Measurements from ENCODE around the gene SLC35G3. TPM values are rescaled to one million over a fixed set of nuclear protein-coding genes. Genes with fewer than 3 reads are reported as not detected.
"Not testable (repeated sequence)": the region's sequence is repeated elsewhere in the genome, so short reads cannot be mapped to it uniquely, and the experiment has no call there.

Gene SLC35G3
- total RNA-seq, 2 experiments from 2014 or later, result not detected

DNA sequence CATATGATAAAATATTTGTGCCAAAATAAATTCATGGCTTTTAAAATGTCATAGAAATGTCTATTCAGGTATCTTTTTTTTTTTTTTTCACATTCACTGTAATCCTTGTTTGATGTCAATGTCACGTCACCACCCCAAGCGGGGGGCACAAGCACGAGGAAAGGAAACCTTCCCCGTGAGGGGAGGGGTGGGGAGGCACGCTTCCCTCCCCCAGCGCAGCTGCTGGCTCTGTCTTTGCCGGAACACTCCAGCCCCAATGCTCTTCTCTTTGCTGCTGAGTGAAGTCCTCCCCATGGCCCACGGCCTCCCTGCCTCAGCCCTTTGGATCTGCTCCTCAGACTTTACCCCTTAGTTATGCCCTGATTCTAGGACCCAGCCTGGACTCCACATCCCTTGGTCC lies 1.5 kb downstream of the SLC35G3 start:
- POLR2A ChIA-PET, result interaction anchor here (0.6 to 1.4 kb wide), 2 partner anchors 36 to 46 kb away, joined by 3 read pairs; no protein-coding TSS in a partner anchor
- H3K4me1 Mint-ChIP-seq, result peaks cover 33% of the 10 kb centered on the region
- H3K9me3 Mint-ChIP-seq, result peaks cover 7% of the 10 kb centered on the region
- peaks cover 18% of the 10 kb centered on the region for H3K36me3 Mint-ChIP-seq
- no peaks in the 10 kb centered on the region for H3K27me3 Mint-ChIP-seq
- ATAC-seq (ENCODE audit: low read depth), result peak; percentile 45
- peak overlapping the region; percentile 28 for H3K4me3 Mint-ChIP-seq
- DNase-seq, result no peak
- H3K27ac Mint-ChIP-seq, result peak overlapping the region; percentile 85

DNA sequence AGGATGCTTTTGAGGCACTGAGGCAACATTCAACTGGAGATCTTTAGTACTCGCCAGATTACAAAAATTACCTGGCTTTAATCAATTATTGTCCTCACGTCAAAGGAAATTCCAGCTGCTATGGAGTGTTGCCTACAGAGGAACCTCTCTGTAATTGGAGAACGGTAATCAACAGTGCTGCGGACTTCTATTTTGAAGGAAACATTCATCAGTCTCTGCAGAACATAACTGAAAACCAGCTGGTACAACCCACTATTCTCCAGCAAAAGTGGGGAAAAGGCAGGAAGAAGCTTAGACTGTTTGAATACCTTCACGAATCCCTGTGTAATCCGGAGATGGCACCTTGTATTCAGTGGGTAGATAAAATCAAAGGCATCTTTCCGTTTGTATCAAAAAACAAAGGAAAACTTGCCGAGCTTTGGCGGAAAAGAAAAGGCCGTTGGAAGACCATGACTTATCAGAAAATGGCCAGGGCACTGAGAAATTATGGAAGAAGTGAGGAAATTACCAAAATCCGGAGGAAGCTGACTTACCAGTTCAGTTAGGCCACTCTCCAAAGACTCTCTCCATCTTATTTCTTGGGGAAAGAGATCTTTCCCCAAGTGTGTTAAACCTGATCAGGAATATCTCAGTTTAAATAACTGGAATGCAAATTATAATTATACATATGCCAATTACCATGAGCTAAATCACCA lies 3.0 kb downstream of the SLC35G3 start:
- H3K4me3 Mint-ChIP-seq, result no peak overlapping the region
- no peaks in the 10 kb centered on the region for H3K27me3 Mint-ChIP-seq
- peaks cover 3% of the 10 kb centered on the region for H3K9me3 Mint-ChIP-seq
- DNase-seq (no peak), ATAC-seq (ENCODE audit: low read depth) (no peak)
- H3K4me1 Mint-ChIP-seq, result peaks cover 43% of the 10 kb centered on the region
- POLR2A ChIA-PET, result interaction anchor here (0.8 to 3.7 kb wide), 4 partner anchors 23 to 52 kb away, joined by 3 to 17 read pairs (median 4); partner anchors contain the start of gene SLFN5
- H3K36me3 Mint-ChIP-seq, result peaks cover 11% of the 10 kb centered on the region
- no peak overlapping the region for H3K27ac Mint-ChIP-seq

DNA sequence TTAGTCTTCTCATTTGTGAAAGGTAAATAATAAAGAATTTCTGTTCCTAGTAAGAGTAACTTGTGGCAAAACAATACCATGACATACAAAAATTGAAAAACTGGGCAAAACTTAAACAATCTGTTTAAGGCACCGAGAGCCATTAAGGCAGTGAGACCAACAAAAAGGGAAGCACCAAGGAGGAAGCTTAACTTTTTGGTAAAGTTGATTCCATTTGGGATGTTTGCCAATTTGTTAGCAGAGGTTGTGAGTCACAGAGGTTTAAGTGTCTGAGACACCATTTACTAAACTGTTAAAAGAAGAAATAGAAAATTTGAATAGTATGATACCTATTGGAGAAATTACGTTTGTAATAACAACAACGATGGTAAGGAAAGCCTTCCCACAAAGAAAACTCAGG lies 4.9 kb downstream of the SLC35G3 start:
- no peak for ATAC-seq (ENCODE audit: low read depth)
- peaks cover 8% of the 10 kb centered on the region for H3K36me3 Mint-ChIP-seq
- peak overlapping the region; percentile 78 for H3K27ac Mint-ChIP-seq
- peaks cover 50% of the 10 kb centered on the region for H3K4me1 Mint-ChIP-seq
- H3K4me3 Mint-ChIP-seq, result peak overlapping the region; percentile 77
- POLR2A ChIA-PET, result interaction anchor here (1.8 to 3.7 kb wide), 3 partner anchors 25 to 53 kb away, joined by 4 to 25 read pairs (median 17); partner anchors contain the start of gene SLFN5
- no peaks in the 10 kb centered on the region for H3K27me3 Mint-ChIP-seq
- no peak for DNase-seq
- H3K9me3 Mint-ChIP-seq, result no peaks in the 10 kb centered on the region

- H3K4me1 Mint-ChIP-seq, result peaks cover 54% of the 10 kb centered on the region
- no peaks in the 10 kb centered on the region for H3K27me3 Mint-ChIP-seq
- ATAC-seq (ENCODE audit: low read depth) (peak; percentile 62), DNase-seq (no peak)
- peak overlapping the region; percentile 63 for H3K4me3 Mint-ChIP-seq
- H3K27ac Mint-ChIP-seq, result peak overlapping the region; percentile 72
- POLR2A ChIA-PET, result interaction anchor here (0.5 to 3.7 kb wide), 11 partner anchors 9 to 98 kb away, joined by 3 to 25 read pairs (median 4); partner anchors contain the start of gene SLFN5
- H3K36me3 Mint-ChIP-seq, result peaks cover 5% of the 10 kb centered on the region
- H3K9me3 Mint-ChIP-seq, result no peaks in the 10 kb centered on the region
These were observed 6.1 kb downstream of the SLC35G3 start for GRCh38 chr17:35188111-35188510.

DNA sequence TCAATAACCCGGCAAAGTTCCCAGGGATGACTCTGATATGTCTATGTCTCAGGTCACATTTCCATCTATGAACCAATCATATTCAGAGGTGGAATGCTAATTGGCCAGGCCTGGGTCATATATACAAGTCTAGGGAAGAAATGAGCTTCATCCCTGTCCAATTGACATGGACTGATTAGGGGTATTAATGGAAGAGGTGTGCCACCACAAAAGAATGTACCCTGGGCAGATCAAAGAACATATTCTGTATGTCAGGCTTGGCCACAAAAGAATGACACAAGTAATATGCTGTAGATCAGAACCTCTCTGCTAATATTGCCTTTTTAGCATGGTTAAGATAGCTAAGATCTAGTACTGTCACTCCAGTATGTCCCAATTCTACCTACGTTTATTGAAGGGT lies 6.7 kb downstream of the SLC35G3 start:
- H3K4me3 Mint-ChIP-seq, result no peak overlapping the region
- POLR2A ChIA-PET, result interaction anchor here (0.7 to 3.7 kb wide), 9 partner anchors 9 to 99 kb away, joined by 3 to 25 read pairs (median 4); partner anchors contain the start of gene SLFN5
- peaks cover 3% of the 10 kb centered on the region for H3K36me3 Mint-ChIP-seq
- no peak overlapping the region for H3K27ac Mint-ChIP-seq
- no peak for DNase-seq
- H3K4me1 Mint-ChIP-seq, result peaks cover 50% of the 10 kb centered on the region
- no peaks in the 10 kb centered on the region for H3K27me3 Mint-ChIP-seq
- no peak for ATAC-seq (ENCODE audit: low read depth)
- no peaks in the 10 kb centered on the region for H3K9me3 Mint-ChIP-seq

DNA sequence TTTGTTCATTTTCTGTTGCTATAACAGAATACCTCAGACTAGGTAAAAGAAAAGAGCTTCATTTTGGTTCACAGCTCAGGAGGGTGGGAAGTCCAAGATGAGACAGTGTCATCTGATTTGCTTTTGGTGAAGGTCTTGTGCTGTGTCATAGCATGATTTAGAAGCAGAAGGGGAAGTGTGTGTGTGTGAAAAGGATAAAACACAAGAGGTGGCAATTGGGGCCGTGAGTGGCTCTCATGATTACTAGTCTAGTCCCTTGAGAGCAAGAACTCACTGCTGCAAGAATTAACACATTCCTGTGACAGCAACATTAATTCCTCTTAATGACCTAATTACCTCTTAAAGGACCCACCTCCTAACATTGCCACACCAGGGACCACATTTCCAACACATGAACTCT lies 8.3 kb downstream of the SLC35G3 start:
- H3K4me1 Mint-ChIP-seq, result peaks cover 46% of the 10 kb centered on the region
- POLR2A ChIA-PET, result no interaction called here
- peak; percentile 21 for ATAC-seq (ENCODE audit: low read depth)

GRCh38 chr17:35184274-35184673 lies 9.9 kb downstream of the SLC35G3 start:
- no peak overlapping the region for H3K4me3 Mint-ChIP-seq
- H3K9me3 Mint-ChIP-seq, result peaks cover 2% of the 10 kb centered on the region
- H3K4me1 Mint-ChIP-seq, result peaks cover 50% of the 10 kb centered on the region
- H3K27me3 Mint-ChIP-seq, result no peaks in the 10 kb centered on the region
- no peak overlapping the region for H3K27ac Mint-ChIP-seq
- POLR2A ChIA-PET, result interaction anchor here (0.5 to 1.5 kb wide), 3 partner anchors 55 to 354 kb away, joined by 3 to 6 read pairs (median 3); partner anchors contain the start of gene SLFN5
- DNase-seq (no peak), ATAC-seq (ENCODE audit: low read depth) (no peak)
- peaks cover 8% of the 10 kb centered on the region for H3K36me3 Mint-ChIP-seq

More for the DNA sequence above, 8.3 kb downstream of the SLC35G3 start:
- Mint-ChIP-seq H3K9me3 (no peaks in the 10 kb centered on the region), H3K27me3 (no peaks in the 10 kb centered on the region), H3K36me3 (peaks cover 3% of the 10 kb centered on the region), H3K4me3 (no peak overlapping the region), H3K27ac (peak overlapping the region; percentile 68)
- DNase-seq, result no peak

DNA sequence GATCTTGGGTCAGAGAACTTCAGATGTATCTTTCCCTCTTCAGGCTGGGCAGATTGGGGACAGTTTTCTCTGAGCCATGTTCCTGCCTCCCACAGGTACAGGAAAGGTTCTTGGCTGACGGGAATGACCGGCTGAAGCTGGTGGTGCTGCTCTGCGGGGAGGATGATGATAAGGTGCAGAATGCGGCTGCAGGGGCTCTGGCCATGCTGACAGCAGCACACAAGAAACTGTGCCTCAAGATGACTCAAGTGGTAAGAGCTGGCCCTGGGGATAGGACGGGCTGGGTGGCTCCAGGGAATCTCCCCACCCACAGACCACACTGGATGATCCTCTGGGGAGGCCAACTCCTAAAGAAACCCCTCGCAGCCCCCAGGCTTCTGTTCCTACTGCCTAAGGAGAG lies 10.9 kb downstream of the SLC35G3 start:
- peaks cover 47% of the 10 kb centered on the region for H3K4me1 Mint-ChIP-seq
- POLR2A ChIA-PET, result interaction anchor here (1.5 kb wide), 1 partner anchor 355 kb away, joined by 3 read pairs; no protein-coding TSS in a partner anchor
- ATAC-seq (ENCODE audit: low read depth), result no peak
- H3K27me3 Mint-ChIP-seq, result no peaks in the 10 kb centered on the region
- DNase-seq, result no peak
- peaks cover 12% of the 10 kb centered on the region for H3K36me3 Mint-ChIP-seq
- no peak overlapping the region for H3K4me3 Mint-ChIP-seq
- peaks cover 7% of the 10 kb centered on the region for H3K9me3 Mint-ChIP-seq
- no peak overlapping the region for H3K27ac Mint-ChIP-seq

GRCh38 chr17:35179379-35179778 lies 14.8 kb downstream of the SLC35G3 start:
- H3K36me3 Mint-ChIP-seq; H3K27ac Mint-ChIP-seq; H3K4me3 Mint-ChIP-seq; DNase-seq; H3K27me3 Mint-ChIP-seq; H3K9me3 Mint-ChIP-seq; ATAC-seq (ENCODE audit: low read depth): not testable (repeated sequence)
- H3K4me1 Mint-ChIP-seq, result peaks cover 49% of the 10 kb centered on the region
- POLR2A ChIA-PET, result interaction anchor here (1.5 to 1.9 kb wide), 2 partner anchors 34 to 64 kb away, joined by 3 to 6 read pairs; partner anchors contain the start of gene SLFN5

GRCh38 chr17:35176897-35177296 lies 17.3 kb downstream of the SLC35G3 start:
- POLR2A ChIA-PET, result interaction anchor here (0.7 kb wide), 1 partner anchor 66 kb away, joined by 3 read pairs; the partner anchor contains the start of gene SLFN5
- Mint-ChIP-seq H3K4me1 (peaks cover 51% of the 10 kb centered on the region), H3K27ac (no peak overlapping the region)

GRCh38 chr17:35175638-35176415 lies 18.4 kb downstream of the SLC35G3 start:
- DNase-seq, result no peak

More at GRCh38 chr17:35176897-35177296, 17.3 kb downstream of the SLC35G3 start:
- Mint-ChIP-seq H3K9me3 (peaks cover 8% of the 10 kb centered on the region), H3K4me3 (no peak overlapping the region), H3K36me3 (peaks cover 11% of the 10 kb centered on the region), H3K27me3 (no peaks in the 10 kb centered on the region)
- no peak for DNase-seq
- ATAC-seq (ENCODE audit: low read depth), result no peak

DNA sequence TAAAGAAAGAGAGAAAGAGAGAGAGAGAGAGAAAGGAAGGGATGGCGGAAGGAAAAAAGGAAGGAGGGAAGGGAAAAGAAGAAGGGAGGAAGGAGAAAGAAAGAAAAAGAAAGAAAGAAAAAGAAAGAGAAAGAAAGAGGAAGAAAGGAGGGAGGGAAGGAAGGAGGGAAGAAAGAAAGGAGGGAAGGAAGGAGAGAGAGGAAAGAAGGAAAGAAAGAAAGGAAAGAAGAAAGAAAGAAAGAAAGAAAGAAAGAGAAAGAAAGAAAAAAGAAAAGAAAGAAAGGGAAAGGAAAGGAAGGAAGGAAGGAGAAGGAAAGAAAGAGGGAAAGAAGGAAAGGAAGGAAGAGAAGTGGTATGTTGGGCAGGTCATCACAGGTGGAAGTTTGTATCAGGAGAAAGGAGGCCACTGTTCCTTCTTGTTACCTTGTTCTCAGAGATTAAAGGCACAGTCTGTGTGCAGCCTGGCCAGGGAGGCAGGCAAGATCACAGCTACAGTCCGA lies 19.3 kb downstream of the SLC35G3 start:
- H3K4me3 Mint-ChIP-seq, result no peak overlapping the region
- H3K27ac Mint-ChIP-seq, result peak overlapping the region; percentile 27
- POLR2A ChIA-PET, result interaction anchor here (1.0 to 3.5 kb wide), 4 partner anchors 14 to 363 kb away, joined by 3 to 24 read pairs (median 6); partner anchors contain the start of gene SLFN5
- DNase-seq (no peak), ATAC-seq (ENCODE audit: low read depth) (no peak)
- H3K4me1 Mint-ChIP-seq, result peaks cover 49% of the 10 kb centered on the region
- H3K9me3 Mint-ChIP-seq, result peaks cover 8% of the 10 kb centered on the region
- H3K27me3 Mint-ChIP-seq, result no peaks in the 10 kb centered on the region
- peaks cover 10% of the 10 kb centered on the region for H3K36me3 Mint-ChIP-seq

More at GRCh38 chr17:35175638-35176415, 18.4 kb downstream of the SLC35G3 start:
- Mint-ChIP-seq H3K9me3 (peaks cover 8% of the 10 kb centered on the region), H3K27me3 (no peaks in the 10 kb centered on the region), H3K4me1 (peaks cover 56% of the 10 kb centered on the region), H3K27ac (peak overlapping the region; percentile 14), H3K36me3 (peaks cover 11% of the 10 kb centered on the region), H3K4me3 (no peak overlapping the region)
- POLR2A ChIA-PET, result interaction anchor here (1.0 to 3.5 kb wide), 4 partner anchors 15 to 362 kb away, joined by 3 to 24 read pairs (median 6); partner anchors contain the start of gene SLFN5
- no peak for ATAC-seq (ENCODE audit: low read depth)

- DNase-seq; H3K9me3 Mint-ChIP-seq; H3K27me3 Mint-ChIP-seq; H3K4me3 Mint-ChIP-seq; ATAC-seq (ENCODE audit: low read depth); H3K36me3 Mint-ChIP-seq: not testable (repeated sequence)
- H3K4me1 Mint-ChIP-seq, result peaks cover 33% of the 10 kb centered on the region
- POLR2A ChIA-PET, result interaction anchor here (3.5 kb wide), 1 partner anchor 70 kb away, joined by 24 read pairs; the partner anchor contains the start of gene SLFN5
- peak overlapping the region; percentile 16 for H3K27ac Mint-ChIP-seq
These were observed 21.9 kb downstream of the SLC35G3 start for GRCh38 chr17:35172321-35172720.

All from activated naive CD8-positive, alpha-beta T cell treated with anti-CD3 and anti-CD28 coated beads, Interleukin-2, amount 10 ng/mL, durations not matched to agents 7 days and 5 days (primary cell).